Measurements from ENCODE around the gene APC2. TPM values are rescaled to one million over a fixed set of nuclear protein-coding genes. Genes with fewer than 3 reads are reported as not detected.
A peak's percentile ranks its signal among the peaks of the same experiment; 100 is the strongest.

The APC2 gene
- total RNA-seq, 1 experiment from 2014 or later: 0.31 TPM

DNA sequence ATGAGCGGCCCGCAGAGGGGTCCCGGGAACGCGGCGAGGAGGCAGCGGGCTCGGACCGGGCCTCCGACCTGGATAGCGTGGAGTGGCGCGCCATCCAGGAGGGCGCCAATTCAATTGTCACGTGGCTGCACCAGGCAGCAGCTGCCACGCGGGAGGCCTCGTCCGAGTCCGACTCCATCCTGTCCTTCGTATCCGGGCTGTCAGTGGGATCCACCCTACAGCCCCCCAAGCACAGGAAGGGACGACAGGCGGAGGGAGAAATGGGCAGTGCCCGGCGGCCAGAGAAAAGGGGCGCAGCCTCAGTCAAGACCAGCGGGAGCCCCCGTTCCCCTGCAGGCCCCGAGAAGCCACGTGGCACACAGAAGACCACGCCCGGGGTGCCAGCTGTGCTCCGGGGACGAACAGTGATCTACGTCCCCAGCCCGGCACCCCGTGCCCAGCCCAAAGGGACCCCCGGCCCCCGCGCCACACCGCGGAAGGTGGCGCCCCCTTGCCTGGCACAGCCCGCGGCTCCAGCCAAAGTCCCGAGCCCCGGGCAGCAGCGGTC is 18.4 kb downstream of the APC2 start:
- peak; percentile 75 for DNase-seq
- Histone ChIP-seq H3K27me3 (ENCODE audit: control insufficient read depth, insufficient read depth, low read length) (peaks cover 82% of the 10 kb centered on the region), H3K4me3 (ENCODE audit: insufficient read depth, low read depth, low read length) (no peak overlapping the region; the same call in 1 of the 2 replicates), H3K36me3 (replicated peaks; ENCODE audit: control insufficient read depth, insufficient read depth, low read length) (no peaks in the 10 kb centered on the region)

DNA sequence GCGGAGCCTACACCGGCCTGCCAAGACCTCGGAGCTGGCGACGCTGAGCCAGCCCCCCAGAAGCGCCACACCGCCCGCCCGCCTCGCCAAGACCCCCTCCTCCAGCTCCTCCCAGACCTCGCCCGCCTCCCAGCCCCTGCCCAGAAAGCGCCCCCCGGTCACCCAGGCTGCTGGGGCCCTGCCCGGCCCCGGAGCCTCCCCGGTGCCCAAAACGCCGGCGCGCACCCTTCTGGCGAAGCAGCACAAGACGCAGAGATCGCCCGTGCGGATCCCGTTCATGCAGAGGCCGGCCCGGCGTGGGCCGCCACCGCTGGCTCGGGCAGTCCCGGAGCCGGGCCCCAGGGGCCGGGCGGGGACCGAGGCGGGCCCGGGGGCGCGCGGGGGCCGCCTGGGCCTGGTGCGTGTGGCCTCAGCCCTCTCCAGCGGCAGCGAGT is 18.9 kb downstream of the APC2 start:
- Histone ChIP-seq H3K27me3 (ENCODE audit: control insufficient read depth, insufficient read depth, low read length) (peaks cover 82% of the 10 kb centered on the region), H3K4me3 (ENCODE audit: insufficient read depth, low read depth, low read length) (no peak overlapping the region; the same call in 1 of the 2 replicates), H3K36me3 (replicated peaks; ENCODE audit: control insufficient read depth, insufficient read depth, low read length) (no peaks in the 10 kb centered on the region)
- peak; percentile 90 for DNase-seq

DNA sequence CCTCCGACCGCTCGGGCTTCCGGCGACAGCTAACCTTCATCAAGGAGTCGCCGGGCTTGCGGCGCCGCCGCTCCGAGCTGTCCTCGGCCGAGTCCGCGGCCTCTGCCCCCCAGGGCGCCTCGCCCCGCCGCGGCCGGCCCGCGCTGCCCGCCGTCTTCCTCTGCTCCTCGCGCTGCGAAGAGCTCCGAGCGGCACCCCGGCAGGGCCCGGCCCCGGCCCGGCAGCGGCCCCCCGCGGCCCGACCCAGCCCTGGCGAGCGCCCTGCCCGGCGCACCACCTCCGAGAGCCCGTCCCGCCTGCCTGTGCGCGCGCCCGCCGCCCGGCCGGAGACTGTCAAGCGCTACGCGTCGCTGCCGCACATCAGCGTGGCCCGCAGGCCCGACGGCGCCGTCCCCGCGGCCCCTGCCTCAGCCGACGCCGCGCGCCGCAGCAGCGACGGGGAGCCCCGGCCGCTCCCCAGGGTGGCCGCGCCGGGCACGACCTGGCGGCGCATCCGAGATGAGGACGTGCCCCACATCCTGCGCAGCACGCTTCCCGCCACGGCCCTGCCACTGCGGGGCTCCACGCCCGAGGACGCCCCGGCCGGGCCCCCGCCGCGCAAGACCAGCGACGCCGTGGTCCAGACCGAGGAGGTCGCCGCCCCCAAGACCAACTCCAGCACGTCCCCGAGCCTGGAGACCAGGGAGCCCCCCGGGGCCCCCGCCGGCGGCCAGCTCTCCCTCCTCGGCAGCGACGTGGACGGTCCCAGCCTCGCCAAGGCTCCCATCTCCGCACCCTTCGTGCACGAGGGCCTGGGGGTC is 19.5 kb downstream of the APC2 start:
- H3K36me3 ChIP-seq (replicated peaks; ENCODE audit: control insufficient read depth, insufficient read depth, low read length): no peaks in the 10 kb centered on the region
- peak overlapping the region; percentile 39; the same call in 1 of the 2 replicates for H3K4me3 ChIP-seq (ENCODE audit: insufficient read depth, low read depth, low read length)
- H3K27me3 ChIP-seq (ENCODE audit: control insufficient read depth, insufficient read depth, low read length): peaks cover 82% of the 10 kb centered on the region
- DNase-seq: peak; percentile 87

- DNase-seq: peak; percentile 81
- Histone ChIP-seq H3K4me3 (ENCODE audit: insufficient read depth, low read depth, low read length) (peak overlapping the region; percentile 39), H3K27me3 (ENCODE audit: control insufficient read depth, insufficient read depth, low read length) (peaks cover 80% of the 10 kb centered on the region), H3K36me3 (replicated peaks; ENCODE audit: control insufficient read depth, insufficient read depth, low read length) (no peaks in the 10 kb centered on the region)
Measured at GRCh38 chr19:1470055-1470304, 20.1 kb downstream of the APC2 start.

DNA sequence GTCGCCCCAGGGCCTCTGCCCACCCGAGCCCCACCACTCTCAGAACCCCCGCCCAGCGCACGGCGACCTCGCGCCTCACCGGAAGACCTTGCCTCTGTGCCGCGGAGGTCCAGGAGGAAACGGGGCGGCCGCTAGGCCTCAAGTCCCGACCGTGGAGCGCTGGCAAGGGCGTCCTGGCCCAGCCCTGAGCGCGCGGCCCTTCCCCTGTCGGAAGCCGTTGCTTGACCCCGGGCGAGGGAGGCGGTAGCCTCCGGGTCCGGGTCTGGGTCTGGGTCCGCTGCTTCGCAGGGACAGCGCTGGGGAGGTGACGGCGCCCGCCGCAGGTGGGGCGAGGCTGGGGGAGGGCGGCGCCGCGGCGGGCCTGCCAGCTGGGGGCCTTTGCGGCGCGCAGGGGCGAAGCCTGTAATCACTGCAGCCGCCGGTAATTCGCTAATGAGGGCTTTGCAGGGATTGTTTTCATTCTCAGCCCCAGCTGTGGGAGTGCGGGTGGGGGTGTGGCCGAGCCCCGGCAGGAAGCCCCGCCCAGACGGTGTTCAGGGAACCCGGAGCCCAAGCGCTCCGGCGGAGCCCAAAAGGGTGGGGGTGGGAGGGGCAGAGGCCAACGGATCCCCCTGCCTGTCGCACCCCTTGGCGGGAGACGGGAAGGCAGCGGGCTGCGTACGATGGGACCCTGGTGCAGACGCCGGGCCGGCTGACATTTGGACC is 20.5 kb downstream of the APC2 start:
- H3K27me3 ChIP-seq (ENCODE audit: control insufficient read depth, insufficient read depth, low read length): peaks cover 76% of the 10 kb centered on the region
- peak; percentile 97 for DNase-seq

GRCh38 chr19:1471010-1471514 is 21.1 kb downstream of the APC2 start:
- Histone ChIP-seq H3K4me3 (ENCODE audit: insufficient read depth, low read depth, low read length) (peak overlapping the region; percentile 36), H3K27me3 (ENCODE audit: control insufficient read depth, insufficient read depth, low read length) (peaks cover 70% of the 10 kb centered on the region), H3K36me3 (replicated peaks; ENCODE audit: control insufficient read depth, insufficient read depth, low read length) (no peaks in the 10 kb centered on the region)
- peak; percentile 95 for DNase-seq

More for the DNA sequence above, 20.5 kb downstream of the APC2 start:
- Histone ChIP-seq H3K36me3 (replicated peaks; ENCODE audit: control insufficient read depth, insufficient read depth, low read length) (no peaks in the 10 kb centered on the region), H3K4me3 (ENCODE audit: insufficient read depth, low read depth, low read length) (peak overlapping the region; percentile 39)

- no peak for DNase-seq
- Histone ChIP-seq H3K27me3 (ENCODE audit: control insufficient read depth, insufficient read depth, low read length) (peaks cover 65% of the 10 kb centered on the region), H3K4me3 (ENCODE audit: insufficient read depth, low read depth, low read length) (no peak overlapping the region), H3K36me3 (replicated peaks; ENCODE audit: control insufficient read depth, insufficient read depth, low read length) (no peaks in the 10 kb centered on the region)
Measured at GRCh38 chr19:1471515-1472160, 21.7 kb downstream of the APC2 start.

DNA sequence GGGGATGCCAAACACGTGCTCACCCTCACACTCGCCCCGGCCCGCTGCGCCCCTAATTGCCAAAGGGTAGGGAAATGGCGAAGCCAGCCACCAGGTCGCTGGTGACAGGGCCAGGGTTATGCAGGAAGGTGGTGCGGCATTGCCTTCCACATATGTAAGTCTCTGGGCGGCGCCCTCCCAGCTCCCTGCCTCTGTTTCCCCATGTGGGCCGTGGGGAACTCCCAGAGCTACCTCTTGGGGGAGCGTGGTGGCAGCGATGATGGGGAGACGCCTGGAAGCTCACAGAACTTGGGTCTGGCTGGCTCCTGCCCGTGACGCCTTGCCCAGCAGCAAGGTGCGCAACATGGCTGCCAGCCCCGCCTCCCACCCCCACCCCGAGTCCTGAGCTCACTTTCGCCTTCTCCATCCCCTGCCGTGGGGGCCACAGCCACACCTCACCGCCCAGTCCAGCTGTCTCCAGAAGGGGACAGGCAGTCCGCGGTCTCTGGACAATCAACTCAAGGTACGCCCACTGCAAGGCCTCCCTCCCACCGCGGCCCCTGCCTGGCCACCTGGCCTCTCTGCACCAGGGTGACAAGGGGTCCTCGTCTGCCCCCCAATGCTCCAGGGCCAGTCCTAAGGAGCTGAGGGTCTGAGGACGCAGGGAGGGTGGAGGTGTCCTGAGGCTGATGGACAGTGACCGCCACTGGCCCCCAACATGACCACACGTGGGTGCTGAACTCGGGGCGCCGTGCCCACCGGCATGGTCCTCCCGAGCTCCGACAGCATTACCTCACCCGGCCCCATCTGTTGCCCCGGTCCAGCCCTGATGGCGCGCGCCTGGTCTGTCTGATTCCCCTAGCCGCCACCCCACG is 22.5 kb downstream of the APC2 start:
- Histone ChIP-seq H3K36me3 (replicated peaks; ENCODE audit: control insufficient read depth, insufficient read depth, low read length) (peaks cover 2% of the 10 kb centered on the region), H3K4me3 (ENCODE audit: insufficient read depth, low read depth, low read length) (no peak overlapping the region), H3K27me3 (ENCODE audit: control insufficient read depth, insufficient read depth, low read length) (peaks cover 56% of the 10 kb centered on the region)
- DNase-seq: peak; percentile 71

DNA sequence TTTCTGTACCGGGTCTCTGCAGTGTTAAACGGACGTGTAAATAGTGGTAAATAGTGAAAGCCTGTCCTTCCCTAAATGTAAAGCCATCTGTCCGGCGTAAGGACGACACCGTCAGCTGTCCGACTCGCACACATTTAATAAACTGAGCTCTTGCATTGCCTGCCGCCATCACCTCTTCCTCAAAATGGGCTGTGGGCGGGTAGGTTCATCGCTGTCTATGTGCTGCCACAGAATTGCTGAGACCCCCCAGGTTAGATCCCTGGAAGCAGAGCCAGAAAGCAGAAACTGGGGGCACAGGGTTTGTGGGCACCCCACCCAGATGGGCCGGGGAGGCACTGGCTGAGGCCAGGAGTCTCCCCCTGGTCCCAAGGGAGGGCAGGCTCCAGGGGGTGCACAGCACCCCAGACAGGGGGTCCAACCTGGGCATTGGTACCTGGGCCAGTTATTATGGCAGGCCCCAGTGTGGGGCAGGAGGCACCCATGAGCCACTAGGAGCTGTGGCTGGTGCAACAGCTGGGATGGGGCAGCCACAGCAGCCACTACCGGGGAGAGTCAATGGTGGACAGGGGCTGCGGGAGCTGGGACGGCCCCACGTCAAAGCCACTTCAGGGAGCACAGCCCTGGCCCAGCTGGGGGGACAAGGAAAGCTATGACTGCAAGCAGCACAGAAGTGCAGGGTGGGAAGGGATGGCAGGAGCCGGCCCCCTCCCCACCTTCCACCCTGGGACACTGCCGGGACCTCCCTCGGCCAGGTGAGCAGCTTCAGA is 23.3 kb downstream of the APC2 start:
- no peak for DNase-seq
- Histone ChIP-seq H3K4me3 (ENCODE audit: insufficient read depth, low read depth, low read length) (no peak overlapping the region), H3K36me3 (replicated peaks; ENCODE audit: control insufficient read depth, insufficient read depth, low read length) (peaks cover 2% of the 10 kb centered on the region), H3K27me3 (ENCODE audit: control insufficient read depth, insufficient read depth, low read length) (peaks cover 48% of the 10 kb centered on the region)

GRCh38 chr19:1474011-1474764 is 24.3 kb downstream of the APC2 start:
- peaks cover 39% of the 10 kb centered on the region for H3K27me3 ChIP-seq (ENCODE audit: control insufficient read depth, insufficient read depth, low read length)
- DNase-seq: no peak
- H3K36me3 ChIP-seq (replicated peaks; ENCODE audit: control insufficient read depth, insufficient read depth, low read length): peaks cover 2% of the 10 kb centered on the region
- no peak overlapping the region for H3K4me3 ChIP-seq (ENCODE audit: insufficient read depth, low read depth, low read length)

DNA sequence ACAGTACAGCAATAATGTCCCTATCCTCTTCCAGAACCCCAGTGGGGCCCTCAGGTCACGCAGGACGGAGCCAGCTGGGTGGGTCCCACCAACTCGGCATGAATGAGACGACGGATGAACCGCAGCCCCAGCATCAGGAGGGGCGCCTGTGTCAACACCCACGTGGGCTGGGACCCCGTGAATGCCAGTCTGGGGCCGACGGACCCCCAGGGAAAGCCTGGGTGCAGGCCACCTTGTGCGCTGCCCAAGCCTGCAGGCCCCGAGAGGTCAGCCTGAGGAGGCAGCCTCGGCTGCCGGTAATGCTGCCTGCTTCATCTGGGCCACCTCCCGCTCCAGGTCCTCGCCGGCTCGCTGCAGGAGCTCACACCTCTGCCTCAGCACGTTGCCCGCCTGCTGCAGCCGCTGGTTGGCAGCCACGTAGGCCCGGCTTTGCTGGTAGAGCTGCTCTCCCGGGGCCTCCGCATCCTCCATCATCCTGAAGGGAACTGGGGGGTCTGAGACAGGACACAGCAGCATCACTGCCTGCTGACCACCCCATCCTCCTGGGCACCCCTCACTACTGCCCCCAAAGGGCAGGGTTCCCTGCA is 24.9 kb downstream of the APC2 start:
- H3K36me3 ChIP-seq (replicated peaks; ENCODE audit: control insufficient read depth, insufficient read depth, low read length): peaks cover 2% of the 10 kb centered on the region
- peak; percentile 63 for DNase-seq
- H3K27me3 ChIP-seq (ENCODE audit: control insufficient read depth, insufficient read depth, low read length): peaks cover 34% of the 10 kb centered on the region
- no peak overlapping the region for H3K4me3 ChIP-seq (ENCODE audit: insufficient read depth, low read depth, low read length)

DNA sequence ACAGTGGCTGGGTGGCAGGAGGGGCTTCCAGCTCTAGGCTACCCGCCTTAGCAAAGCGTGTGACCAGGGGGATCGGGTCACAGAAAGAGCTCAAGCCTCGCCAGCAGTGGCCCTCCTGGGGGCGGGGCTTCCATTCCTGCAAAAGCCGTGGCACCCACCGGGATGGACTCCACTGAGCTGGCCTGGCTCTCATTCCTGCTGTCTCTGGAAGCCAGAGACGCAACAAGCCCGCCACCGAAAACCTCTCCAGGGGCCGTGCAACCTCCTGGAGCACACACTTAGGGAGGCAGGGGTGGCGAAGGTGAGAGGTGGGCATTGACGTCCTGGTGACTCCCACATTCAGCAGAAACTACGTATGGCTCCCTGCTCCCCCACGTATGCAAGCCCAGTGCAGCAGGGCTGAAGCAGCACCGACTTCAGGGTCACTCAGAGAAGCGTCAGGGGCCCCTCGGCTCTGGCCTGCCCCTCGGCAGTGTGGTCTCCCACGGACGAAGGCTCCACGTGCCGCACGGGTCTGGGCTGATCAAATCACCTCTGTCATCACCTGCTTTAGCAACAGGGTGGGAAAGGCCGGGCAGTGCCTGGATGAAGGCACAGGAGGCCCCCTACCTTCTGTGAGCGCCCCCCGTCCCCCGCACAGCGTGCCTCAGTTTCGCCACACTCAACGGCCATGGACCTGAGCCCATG is 26.0 kb downstream of the APC2 start:
- peaks cover 24% of the 10 kb centered on the region for H3K27me3 ChIP-seq (ENCODE audit: control insufficient read depth, insufficient read depth, low read length)
- no peak overlapping the region for H3K4me3 ChIP-seq (ENCODE audit: insufficient read depth, low read depth, low read length)
- DNase-seq: peak; percentile 63
- peaks cover 2% of the 10 kb centered on the region for H3K36me3 ChIP-seq (replicated peaks; ENCODE audit: control insufficient read depth, insufficient read depth, low read length)

Measured in H7 (cell line).